HL-60 (cell line): ENCODE data around the gene GPX3.

ENCODE experiments used
- CTCF ChIP-seq: IDR thresholded peaks from one replicate; pipeline ENCODE4 v1.5.1; 2011; ENCODE audit warnings: low read length, control low read depth, inconsistent platforms; ENCODE audit not compliant: insufficient read depth
- POLR2AphosphoS5 ChIP-seq: IDR thresholded peaks from 2 replicates; pipeline ENCODE4 v1.6.1; 2012; ENCODE audit warnings: low read depth
- REST ChIP-seq: IDR thresholded peaks from 2 replicates; pipeline ENCODE4 v1.6.1; 2012; ENCODE audit warnings: low read depth; ENCODE audit not compliant: insufficient replicate concordance

- TF ChIP-seq CTCF (no peak), REST (no peak), POLR2AphosphoS5 (no peak)
Observed at GRCh38 chr5:151017897-151018296, 2.5 kb upstream of the GPX3 start.
